Stimulated activated CD4-positive, alpha-beta T cell treated with anti-CD3 and anti-CD28 coated beads, Interleukin-1b, Interleukin-23, amount 100 ng/mL, for 4 hours (primary cell): ENCODE results near the gene MYO1F.
"Not testable (repeated sequence)": the region's sequence is repeated elsewhere in the genome, so short reads cannot be mapped to it uniquely, and the experiment has no call there.

Experiments
- DNase-seq, 2 donors: peaks; one replicate each; pipeline ENCODE4 v3.0.0-alpha.2; 2020; ENCODE audit warnings: low read depth in 2 of 2

MYO1F gene

GRCh38 chr19:8564866-8565265, 12.4 kb downstream of the MYO1F start:
- not testable (repeated sequence) for DNase-seq

DNA sequence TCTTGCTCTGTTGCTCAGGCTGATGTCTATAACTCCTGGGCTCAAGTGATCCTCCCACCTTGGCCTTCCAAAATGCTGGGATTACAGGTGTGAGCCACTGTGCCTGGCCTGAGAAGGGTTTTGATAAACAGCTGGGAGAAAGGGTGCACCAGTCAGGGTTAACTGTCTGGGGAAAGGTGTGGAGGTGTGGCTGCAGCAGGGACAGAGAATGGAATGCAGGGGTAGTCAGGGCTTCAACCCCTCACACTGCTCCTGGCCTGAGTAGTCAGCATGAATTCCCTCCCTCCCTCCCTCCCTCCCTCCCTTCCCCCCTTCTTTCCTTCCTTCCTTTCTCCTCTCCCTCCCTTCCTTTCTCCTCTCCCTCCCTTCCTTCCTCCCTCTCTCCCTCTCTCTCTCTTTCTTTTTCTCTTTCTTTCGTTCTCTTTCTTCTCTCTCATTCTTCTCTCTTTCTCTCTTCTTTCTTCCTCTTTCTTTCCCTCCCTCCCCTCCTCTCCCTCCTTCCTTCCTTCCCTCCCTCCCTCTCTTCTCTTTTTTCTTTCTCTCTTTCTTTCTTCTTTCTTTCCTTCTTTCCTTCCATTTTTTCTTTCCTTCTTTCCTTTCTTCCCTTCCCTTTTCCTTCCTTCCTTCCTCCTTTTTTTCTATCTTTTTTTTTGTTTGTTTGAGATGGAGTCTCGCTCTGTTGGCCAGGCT, 16.0 kb downstream of the MYO1F start:
- DNase-seq, result no peak

DNA sequence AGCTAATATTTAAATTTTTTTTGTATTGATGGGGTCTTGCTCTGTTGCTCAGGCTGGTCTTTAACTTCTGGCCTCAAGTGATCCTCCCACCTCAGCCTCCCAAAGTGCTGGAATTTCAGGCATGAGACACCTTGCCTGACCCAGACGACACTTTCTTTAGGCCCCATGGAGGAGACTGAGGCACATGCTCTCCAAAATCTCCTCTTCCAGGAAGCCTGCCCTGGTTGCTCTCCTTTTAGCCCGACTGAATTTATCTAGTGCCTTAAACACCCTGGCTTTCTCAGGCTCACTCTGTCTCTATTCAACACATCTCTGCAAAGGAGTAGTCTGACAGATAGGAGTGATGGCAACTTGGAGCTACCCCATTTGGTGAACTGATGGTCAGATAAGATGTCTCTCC, 18.9 kb downstream of the MYO1F start:
- DNase-seq, result no peak

- no peak for DNase-seq
These were observed 19.5 kb downstream of the MYO1F start for GRCh38 chr19:8557642-8558238.

DNA sequence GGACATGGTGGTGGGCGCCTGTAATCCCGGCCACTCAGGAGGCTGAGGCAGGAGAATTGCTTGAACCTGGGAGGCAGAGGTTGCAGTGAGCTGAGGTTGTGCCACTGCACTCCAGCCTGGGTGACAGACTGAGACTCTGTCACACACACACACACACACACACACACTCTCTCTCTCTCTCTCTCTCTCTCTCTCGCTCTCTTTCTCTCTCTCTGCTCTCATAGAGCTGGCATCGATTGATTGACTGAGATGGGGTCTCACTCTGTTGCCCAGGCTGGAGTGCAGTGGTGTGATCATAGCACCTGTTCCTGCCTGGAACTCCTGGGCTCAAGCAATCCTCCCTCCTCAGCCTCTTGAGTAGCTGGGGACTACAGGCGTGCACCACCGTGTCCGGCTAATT, 23.5 kb downstream of the MYO1F start:
- not testable (repeated sequence) for DNase-seq

- DNase-seq, result no peak
These were observed 24.4 kb downstream of the MYO1F start for GRCh38 chr19:8552810-8553209.

DNA sequence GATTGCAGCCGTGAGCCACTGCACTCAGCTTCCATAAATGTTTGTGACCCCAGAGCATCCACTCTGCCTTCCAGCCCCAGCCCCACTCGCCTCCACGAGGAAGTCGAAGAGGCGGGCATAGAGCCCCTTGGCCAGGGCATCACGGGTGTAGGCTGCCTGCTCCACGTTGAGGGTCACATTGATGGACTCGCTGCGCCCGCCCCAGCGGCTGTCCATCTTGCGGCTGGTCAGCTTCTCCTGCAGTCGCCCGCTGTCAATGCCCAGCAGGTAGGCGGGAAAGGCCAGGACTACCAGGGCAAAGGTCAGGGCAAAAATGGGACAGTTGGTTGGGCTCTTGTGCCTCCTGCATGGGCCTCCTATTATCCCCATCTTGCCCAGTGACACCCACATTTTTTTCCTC, 27.2 kb downstream of the MYO1F start:
- no peak for DNase-seq

- DNase-seq, result no peak
These were observed 31.5 kb downstream of the MYO1F start for GRCh38 chr19:8545743-8546142.

GRCh38 chr19:8544168-8544567, 33.1 kb downstream of the MYO1F start:
- no peak for DNase-seq

- DNase-seq, result no peak
These were observed 37.6 kb downstream of the MYO1F start for GRCh38 chr19:8539621-8540149.

DNA sequence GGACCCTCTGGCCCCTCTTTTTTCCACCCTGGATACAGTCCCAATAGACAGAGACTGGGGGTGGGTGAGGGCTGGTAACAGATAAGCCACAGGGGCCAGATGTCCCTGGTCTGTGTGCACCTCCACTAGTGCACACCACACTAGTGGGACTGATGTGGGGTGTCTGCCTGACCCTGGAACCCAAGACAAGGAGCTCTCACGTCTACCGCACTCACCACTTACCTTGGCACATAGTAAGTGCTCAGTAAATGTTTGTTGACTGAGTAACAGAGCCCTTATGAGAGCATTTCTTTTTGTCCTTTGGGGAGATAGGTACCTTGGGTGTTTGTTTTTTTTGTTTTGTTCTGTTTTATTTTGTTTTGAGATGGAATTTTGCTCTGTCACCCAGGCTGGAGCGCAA, 40.1 kb downstream of the MYO1F start:
- DNase-seq, result no peak

DNA sequence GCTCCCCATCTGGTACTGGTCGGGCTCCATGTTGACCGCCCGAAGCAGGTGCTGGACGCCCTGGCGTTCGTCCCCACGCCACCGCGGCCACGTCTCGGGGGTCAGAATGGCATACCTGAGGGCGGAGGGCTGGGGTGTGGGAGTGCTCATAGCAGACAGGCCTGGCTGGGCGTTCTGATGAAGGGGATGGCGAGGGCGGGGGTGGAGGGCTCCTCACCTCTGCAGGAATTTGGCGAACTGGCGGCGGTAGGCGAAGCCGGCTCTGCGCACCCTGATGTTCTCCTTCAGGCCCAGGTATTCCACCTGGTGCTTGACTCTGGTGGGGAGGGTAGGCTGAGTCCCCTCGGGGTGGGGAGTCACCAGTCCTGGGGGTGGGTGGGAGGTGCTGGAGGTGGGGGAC, 41.0 kb downstream of the MYO1F start:
- DNase-seq, result no peak

DNA sequence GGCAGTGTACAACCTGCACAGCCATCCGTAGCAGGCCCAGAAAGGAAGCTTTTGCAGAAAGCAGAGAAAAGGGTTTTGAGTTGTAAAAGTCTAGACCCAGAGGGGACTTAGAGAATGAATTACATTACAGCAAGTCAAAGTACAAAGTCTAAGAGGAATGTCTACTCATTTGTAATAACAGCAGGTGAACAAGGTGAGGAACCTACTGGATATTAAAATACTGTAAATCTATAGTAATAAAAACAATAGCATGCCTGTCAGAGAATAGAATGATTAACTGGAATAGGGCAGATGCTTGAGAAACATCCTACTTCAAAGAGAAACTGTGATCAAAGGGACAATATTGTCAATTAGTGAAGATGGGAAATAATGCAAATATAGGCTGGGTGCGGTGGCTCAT, 45.0 kb downstream of the MYO1F start:
- no peak for DNase-seq

DNA sequence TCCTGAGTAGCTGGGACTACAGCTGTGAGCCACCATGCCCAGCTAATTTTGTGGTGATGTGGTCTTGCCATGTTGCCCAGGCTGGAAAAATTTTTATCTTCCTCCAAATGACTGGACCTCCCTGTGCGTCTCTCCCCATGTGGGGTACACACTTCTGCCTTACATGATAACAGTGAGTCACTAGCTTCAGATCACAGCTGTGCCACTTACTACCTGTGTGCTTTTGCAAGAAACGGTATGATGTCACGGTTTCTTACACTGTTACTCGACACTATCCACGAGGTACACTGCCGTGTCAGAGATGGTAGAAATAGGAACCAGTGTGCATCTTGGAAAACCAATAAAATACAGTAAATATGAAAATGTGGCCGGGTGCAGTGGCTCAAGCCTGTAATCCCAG, 45.8 kb downstream of the MYO1F start:
- no peak for DNase-seq

- DNase-seq, result no peak
These were observed 47.1 kb downstream of the MYO1F start for GRCh38 chr19:8530061-8530679.

DNA sequence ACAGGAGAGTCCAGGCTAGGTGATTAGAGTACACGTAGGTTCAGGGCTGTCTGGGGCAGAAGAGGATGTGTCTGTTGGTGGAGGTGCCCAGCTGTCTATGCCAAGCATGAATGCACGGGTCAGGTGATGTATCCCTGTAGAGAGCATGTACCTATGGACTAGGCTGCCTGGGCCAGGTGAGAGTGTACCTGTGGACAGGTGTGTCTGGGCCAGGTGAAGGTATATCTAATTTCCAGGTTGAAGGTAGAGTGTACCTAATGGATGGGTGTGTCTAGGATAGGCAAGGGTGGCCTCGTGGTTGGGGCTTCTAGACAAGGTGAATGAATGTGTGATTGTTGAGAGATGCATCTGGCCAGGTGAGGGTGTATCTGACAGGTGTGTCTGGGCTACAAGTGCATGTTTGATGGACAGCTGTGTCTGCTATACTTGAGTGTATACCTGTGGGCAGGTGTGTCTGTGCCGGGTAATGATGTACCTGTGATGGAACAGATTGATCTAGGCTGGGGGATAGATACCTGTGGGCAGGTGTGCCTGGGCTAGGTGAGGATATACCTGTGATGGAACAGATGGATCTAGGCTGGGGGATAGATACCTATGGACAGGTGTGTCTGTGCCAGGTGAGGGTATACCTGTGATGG, 47.8 kb downstream of the MYO1F start:
- no peak for DNase-seq

GRCh38 chr19:8528500-8528899, 48.7 kb downstream of the MYO1F start:
- DNase-seq, result no peak

GRCh38 chr19:8526345-8527091, 50.7 kb downstream of the MYO1F start:
- no peak for DNase-seq

DNA sequence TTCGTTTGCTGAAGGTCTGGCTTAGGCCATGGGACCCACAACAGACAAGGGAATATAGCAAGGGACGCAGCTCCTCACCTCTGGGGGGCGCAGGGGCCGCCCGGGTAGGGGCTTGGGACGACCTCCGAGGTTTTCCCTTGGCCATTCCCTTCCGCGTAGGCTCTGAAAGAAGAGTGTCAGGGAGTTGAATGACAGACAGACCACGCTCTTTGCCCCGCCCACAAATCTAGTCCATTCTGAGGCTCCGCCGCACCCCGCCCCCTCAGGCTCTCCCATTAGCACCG, 51.9 kb downstream of the MYO1F start:
- DNase-seq, result no peak

- DNase-seq, result no peak
These were observed 57.9 kb downstream of the MYO1F start for GRCh38 chr19:8519388-8519787.

- DNase-seq, result no peak
These were observed 58.7 kb downstream of the MYO1F start for GRCh38 chr19:8518536-8518935.
